IMR-90 (cell line): ENCODE data around the gene SLC5A10. TPM values are rescaled to one million over a fixed set of nuclear protein-coding genes. Genes with fewer than 3 reads are reported as not detected.

Experiments
- ATAC-seq: fragments of 200-7000 bp; cut with Tn5 transposase; 2 replicates; pipeline ENCODE4 v1.9.1; 2020; ENCODE audit warnings: low read depth, mild to moderate bottlenecking, moderate library complexity
- BruUV-seq: library from RNA; stranded (reverse); fragments of 400-500 nt; replicated peaks from 2 replicates; lab custom pipeline; 2021; lab: Mats Ljungman, UMichigan
- CTCF ChIA-PET: fragments of 300-600 bp; formaldehyde crosslinking; extraction: SDS; loops from one replicate; lab custom pipeline; 2021; ENCODE audit warnings: antibody characterized with exemption; lab: Yijun Ruan, JAX
- POLR2A ChIA-PET: fragments of 300-600 bp; sonication (Branson Sonifier 250); formaldehyde crosslinking; loops from one replicate; lab custom pipeline; 2022; ENCODE audit warnings: antibody characterized with exemption; ENCODE audit not compliant: unreplicated experiment; lab: Charles Lee
- DNase-seq: peaks from one replicate; pipeline ENCODE4 v3.0.0; 2013
- H2AFZ ChIP-seq: replicated peaks from 2 replicates; pipeline ENCODE3; 2013; ENCODE audit warnings: low read length, mild to moderate bottlenecking; ENCODE audit not compliant: poor library complexity
- H2AK5ac ChIP-seq: 2 replicates; pipeline ENCODE4 v1.6.1; 2013; ENCODE audit warnings: low read depth, low read length, inconsistent platforms
- H2AK9ac ChIP-seq: replicated peaks from 2 replicates; pipeline ENCODE3; 2013; ENCODE audit warnings: mild to moderate bottlenecking, low read depth, low read length, moderate library complexity; ENCODE audit not compliant: poor library complexity
- H2BK120ac ChIP-seq: 2 replicates; pipeline ENCODE4 v1.6.1; 2013; ENCODE audit warnings: low read depth, low read length, inconsistent platforms
- H2BK15ac ChIP-seq: 3 replicates; pipeline ENCODE4 v1.6.1; 2013; ENCODE audit warnings: low read depth, low read length, inconsistent platforms
- H2BK20ac ChIP-seq: 2 replicates; pipeline ENCODE4 v1.6.1; 2013; ENCODE audit warnings: low read depth, mild to moderate bottlenecking, inconsistent platforms, low read length, moderate library complexity
- H2BK5ac ChIP-seq: 2 replicates; pipeline ENCODE4 v1.6.1; 2013; ENCODE audit warnings: mild to moderate bottlenecking, low read depth, low read length, inconsistent platforms; ENCODE audit not compliant: poor library complexity, severe bottlenecking
- H3K14ac ChIP-seq: replicated peaks from 2 replicates; pipeline ENCODE4 v1.6.1; 2013; ENCODE audit warnings: low read depth, low read length, inconsistent platforms
- H3K18ac ChIP-seq: 2 replicates; pipeline ENCODE4 v1.6.1; 2013; ENCODE audit warnings: low read depth, low read length, control low read depth
- H3K23ac ChIP-seq: 2 replicates; pipeline ENCODE4 v1.6.1; 2013; ENCODE audit warnings: low read depth, low read length, inconsistent platforms
- H3K27ac ChIP-seq: 2 replicates; pipeline ENCODE4 v1.5.1; 2013; ENCODE audit warnings: mild to moderate bottlenecking, control low read depth, low read length; ENCODE audit not compliant: insufficient read depth
- H3K27me3 ChIP-seq: 2 replicates; pipeline ENCODE4 v1.6.1; 2013; ENCODE audit warnings: low read length; ENCODE audit not compliant: control insufficient read depth, insufficient read depth
- H3K36me3 ChIP-seq: 2 replicates; pipeline ENCODE4 v1.6.1; 2013; ENCODE audit warnings: low read length, mixed read lengths; ENCODE audit not compliant: control insufficient read depth, insufficient read depth
- H3K4ac ChIP-seq: 2 replicates; pipeline ENCODE4 v1.6.1; 2013; ENCODE audit warnings: low read depth, low read length, inconsistent platforms
- H3K4me1 ChIP-seq: 2 replicates; pipeline ENCODE4 v1.6.1; 2013; ENCODE audit warnings: low read length, mixed read lengths; ENCODE audit not compliant: control insufficient read depth, insufficient read depth
- H3K4me2 ChIP-seq: 2 replicates; pipeline ENCODE4 v1.6.1; 2013; ENCODE audit warnings: low read depth, mild to moderate bottlenecking, control low read depth, low read length, moderate library complexity
- H3K4me3 ChIP-seq: 2 replicates; pipeline ENCODE4 v1.5.1; 2013; ENCODE audit warnings: low read depth, mild to moderate bottlenecking, control low read depth, low read length, moderate library complexity; ENCODE audit not compliant: insufficient read depth
- H3K56ac ChIP-seq: 2 replicates; pipeline ENCODE4 v1.6.1; 2013; ENCODE audit warnings: low read length, inconsistent platforms; ENCODE audit not compliant: insufficient read depth; ENCODE audit errors: extremely low read depth
- H3K79me1 ChIP-seq, 2 experiments: 2 replicates each; pipeline ENCODE4 v1.6.1; 2013; ENCODE audit warnings: low read length in 2 of 2, inconsistent platforms in 1 of 2, low read depth in 1 of 2
- H3K9ac ChIP-seq: 2 replicates; pipeline ENCODE4 v1.6.1; 2013; ENCODE audit warnings: low read depth, low read length, control low read depth
- H3K9me1 ChIP-seq: 2 replicates; pipeline ENCODE4 v1.6.1; 2013; ENCODE audit warnings: low read length, inconsistent platforms; ENCODE audit not compliant: insufficient read depth
- H3K9me3 ChIP-seq: 2 replicates; pipeline ENCODE4 v1.6.1; 2013; ENCODE audit warnings: low read length; ENCODE audit not compliant: control insufficient read depth, insufficient read depth
- H4K20me1 ChIP-seq: 2 replicates; pipeline ENCODE4 v1.6.1; 2013; ENCODE audit warnings: low read length, inconsistent platforms; ENCODE audit not compliant: insufficient read depth
- H4K5ac ChIP-seq: 2 replicates; pipeline ENCODE4 v1.6.1; 2013; ENCODE audit warnings: mild to moderate bottlenecking, low read depth, low read length, control low read depth
- H4K8ac ChIP-seq, 2 experiments: 2 replicates each; pipeline ENCODE4 v1.6.1; 2013; ENCODE audit warnings: low read depth in 2 of 2, low read length in 2 of 2, control low read depth in 1 of 2, inconsistent platforms in 1 of 2
- H4K91ac ChIP-seq: 2 replicates; pipeline ENCODE4 v1.6.1; 2013; ENCODE audit warnings: low read depth, low read length, inconsistent platforms; ENCODE audit not compliant: insufficient read depth
- CHD1 ChIP-seq: IDR thresholded peaks from 2 replicates; pipeline ENCODE4 v1.6.1; 2012; ENCODE audit warnings: low read depth, low read length, improper control_type of control experiment
- MXI1 ChIP-seq: IDR thresholded peaks from 2 replicates; pipeline ENCODE4 v1.6.1; 2012; ENCODE audit warnings: low read depth, mild to moderate bottlenecking, low read length, moderate library complexity, borderline replicate concordance
- WGBS, 2 experiments: methylation state at CpG; one replicate each; pipeline versions ENCODE4 v1.1.5 to v1.1.7; 2013; ENCODE audit warnings: missing lambda C conversion rate in 2 of 2; ENCODE audit not compliant: insufficient read length in 1 of 2; ENCODE audit errors: extremely low coverage in 2 of 2; 5-methylcytosine and 5-hydroxymethylcytosine counted together
- dilution Hi-C: fragments of 300-500 bp; cut with HindIII; formaldehyde crosslinking; loops from one replicate; pipeline ENCODE4 v1.14.3; 2018; ENCODE audit warnings: low sequenced_read_pairs; ENCODE audit not compliant: unreplicated experiment
- in situ Hi-C: fragments of 300-500 bp; cut with MboI; formaldehyde crosslinking; loops from 3 replicates; pipeline ENCODE4 v1.14.3; 2019; ENCODE audit warnings: low sequenced_read_pairs, inconsistent platforms, mixed read lengths
- intact Hi-C: fragments of 100-400 bp; cut with micrococcal nuclease; formaldehyde crosslinking; loops from 2 replicates; pipeline ENCODE4 v1.10.0; 2022
- polyA plus RNA-seq, 3 experiments: library from polyadenylated mRNA; depleted of rRNA; stranded (reverse); fragments of >200 nt; gene quantifications; 2 replicates each; pipeline ENCODE4 v1.2.3, GENCODE V29; 2012; ENCODE audit warnings: low replicate concordance in 1 of 3
- total RNA-seq: library from RNA; depleted of rRNA; stranded (reverse); fragments of >200 nt; gene quantifications from 2 replicates; pipeline ENCODE4 v1.2.3, GENCODE V29; 2012

Gene SLC5A10
- total and polyA plus RNA-seq, 2 of the 4 experiments (the other 2 are of a cell fraction) = not detected

DNA sequence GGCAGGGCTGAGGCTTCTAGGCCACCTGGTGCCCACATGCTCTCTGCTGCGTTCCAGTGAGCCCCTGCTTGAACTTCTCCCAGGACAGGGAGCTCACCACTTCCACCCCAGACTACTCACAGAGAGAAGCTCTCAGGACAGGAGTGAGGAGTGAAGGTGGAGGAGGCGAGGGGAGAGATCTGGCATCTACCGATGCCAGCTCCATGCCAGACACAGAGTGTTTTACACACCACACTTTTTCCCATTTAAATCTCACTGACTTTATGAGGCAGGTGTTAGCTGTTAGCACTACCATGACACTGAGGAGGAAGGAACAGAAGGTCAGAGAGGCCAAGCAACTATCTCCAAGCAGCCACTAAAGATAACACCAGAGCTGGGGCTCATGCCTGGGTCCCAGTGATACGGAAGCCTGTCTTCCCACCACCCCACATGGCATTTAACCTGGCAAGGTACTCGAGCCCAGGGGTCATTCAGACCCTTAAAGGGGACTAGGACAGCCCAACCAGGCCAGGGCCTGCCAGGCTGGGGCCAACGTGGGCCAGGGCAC, 45.8 kb downstream of the SLC5A10 start:
- Histone ChIP-seq H3K27ac (no peak overlapping the region), H2BK5ac (no peak overlapping the region), H2AFZ (no peak overlapping the region), H2BK20ac (no peak overlapping the region), H3K4me1 (peaks cover 30% of the 10 kb centered on the region), H2AK9ac (no peak overlapping the region), H3K18ac (no peak overlapping the region), H3K23ac (no peak overlapping the region), H3K56ac (no peak overlapping the region), H3K79me1 (peaks cover 28 to 90% of the 10 kb centered on the region in 2 experiments; a peak in 3 of 4 replicates), H3K9me1 (peaks cover 6% of the 10 kb centered on the region), H4K91ac (no peak overlapping the region), H2BK120ac (no peak overlapping the region), H3K4me2 (no peak overlapping the region), H4K5ac (no peak overlapping the region), H3K14ac (no peak overlapping the region), H3K9me3 (peaks cover 6% of the 10 kb centered on the region), H2BK15ac (no peak overlapping the region), H4K8ac (no peak overlapping the region), H4K20me1 (peaks cover 60% of the 10 kb centered on the region), H3K4me3 (no peak overlapping the region), H3K36me3 (peaks cover 15% of the 10 kb centered on the region), H3K27me3 (no peaks in the 10 kb centered on the region), H3K9ac (no peak overlapping the region), H3K4ac (no peak overlapping the region), H2AK5ac (no peak overlapping the region)
- TF ChIP-seq CHD1 (no peak), MXI1 (no peak)
- no peak for ATAC-seq
- POLR2A ChIA-PET = no interaction called here
- CTCF ChIA-PET = no interaction called here
- intact Hi-C loops = no loop called here
- BruUV-seq = no TSS peak
- dilution Hi-C loops = no loop called here
- no CpG with 5 or more reads among the region's 6 CpGs for WGBS, 2 experiments
- in situ Hi-C loops = no loop called here
- no peak for DNase-seq
